Activated naive CD4-positive, alpha-beta T cell treated with anti-CD3 and anti-CD28 coated beads for 36 hours (primary cell): ENCODE data around the gene MALT1. TPM values are rescaled to one million over a fixed set of nuclear protein-coding genes. Genes with fewer than 3 reads are reported as not detected.

ENCODE experiments used
- CTCF ChIA-PET: fragments of 350-600 bp; sonication (Branson Sonifier 250); formaldehyde crosslinking; loops from one replicate; lab custom pipeline; 2021; ENCODE audit warnings: antibody characterized with exemption; lab: Charles Lee
- DNase-seq: peaks from one replicate; pipeline ENCODE4 v3.0.0-alpha.2; 2020
- H3K27ac Mint-ChIP-seq: one replicate; pipeline ENCODE4 v1.8.0; 2021; ENCODE audit warnings: mild to moderate bottlenecking, mixed read lengths
- H3K27me3 Mint-ChIP-seq: one replicate; pipeline ENCODE4 v1.8.0; 2021; ENCODE audit warnings: low read depth, mixed read lengths
- H3K36me3 Mint-ChIP-seq: one replicate; pipeline ENCODE4 v1.8.0; 2021; ENCODE audit warnings: low read depth, mixed read lengths
- H3K4me1 Mint-ChIP-seq: one replicate; pipeline ENCODE4 v1.8.0; 2021; ENCODE audit warnings: low read depth, mixed read lengths
- H3K4me3 Mint-ChIP-seq: one replicate; pipeline ENCODE4 v1.8.0; 2021; ENCODE audit warnings: mild to moderate bottlenecking, moderate library complexity, mixed read lengths
- H3K9me3 Mint-ChIP-seq: one replicate; pipeline ENCODE4 v1.8.0; 2021; ENCODE audit warnings: mixed read lengths
- intact Hi-C: fragments of 100-400 bp; cut with micrococcal nuclease; formaldehyde crosslinking; loops from one replicate; pipeline ENCODE4 v1.15.1; 2023
- total RNA-seq, 2 experiments: library from RNA; stranded (reverse); gene quantifications; one replicate each; pipeline ENCODE4 v1.2.3, GENCODE V29; 2021

The MALT1 gene
- total RNA-seq, 2 experiments from 2014 or later = 39.7 to 41.0 TPM

DNA sequence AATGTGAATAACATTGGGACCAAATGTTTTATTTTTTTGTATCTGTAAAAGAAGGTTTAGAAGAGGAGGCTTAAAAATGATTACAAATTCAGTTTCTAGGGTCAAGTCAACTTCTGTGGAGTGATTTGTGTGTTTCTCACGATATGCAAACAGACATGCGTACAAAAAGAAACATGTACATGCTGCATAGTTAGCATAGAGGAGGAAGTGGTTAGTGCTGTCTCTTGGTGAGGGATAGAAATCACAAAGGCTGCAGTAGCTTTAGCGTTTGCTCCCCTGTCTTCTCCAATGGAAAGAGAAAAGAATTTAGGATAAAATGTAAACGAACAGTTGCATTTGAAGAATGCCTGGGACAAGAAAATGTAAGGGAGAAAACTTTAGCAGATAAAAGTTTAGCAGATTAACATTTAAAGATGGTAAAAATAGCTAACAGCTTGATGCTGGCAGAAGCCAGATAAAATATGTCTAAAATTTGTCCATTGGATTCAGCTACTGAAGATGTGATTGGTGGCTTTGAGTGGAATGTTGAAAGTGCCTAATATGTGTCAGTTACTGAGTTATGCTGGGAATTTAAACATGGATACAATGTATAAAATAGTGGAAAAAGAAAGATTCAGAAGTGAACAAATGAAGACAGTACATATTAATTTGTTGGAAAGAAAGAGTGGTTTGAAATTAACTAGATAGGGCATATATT lies 44.9 kb downstream of the MALT1 start:
- H3K4me3 Mint-ChIP-seq = no peak overlapping the region
- peak overlapping the region; percentile 43 for H3K27ac Mint-ChIP-seq
- peaks cover 54% of the 10 kb centered on the region for H3K4me1 Mint-ChIP-seq
- CTCF ChIA-PET = interaction anchor here (1.4 kb wide), 1 partner anchor 48 kb away, joined by 5 read pairs; no protein-coding TSS in a partner anchor
- H3K27me3 Mint-ChIP-seq = no peaks in the 10 kb centered on the region
- no peaks in the 10 kb centered on the region for H3K9me3 Mint-ChIP-seq
- peaks cover 28% of the 10 kb centered on the region for H3K36me3 Mint-ChIP-seq
- no peak for DNase-seq
- intact Hi-C loops = loop anchor here (1.0 kb wide), 1 partner anchor 45 kb away; the partner anchor contains the start of gene MALT1

DNA sequence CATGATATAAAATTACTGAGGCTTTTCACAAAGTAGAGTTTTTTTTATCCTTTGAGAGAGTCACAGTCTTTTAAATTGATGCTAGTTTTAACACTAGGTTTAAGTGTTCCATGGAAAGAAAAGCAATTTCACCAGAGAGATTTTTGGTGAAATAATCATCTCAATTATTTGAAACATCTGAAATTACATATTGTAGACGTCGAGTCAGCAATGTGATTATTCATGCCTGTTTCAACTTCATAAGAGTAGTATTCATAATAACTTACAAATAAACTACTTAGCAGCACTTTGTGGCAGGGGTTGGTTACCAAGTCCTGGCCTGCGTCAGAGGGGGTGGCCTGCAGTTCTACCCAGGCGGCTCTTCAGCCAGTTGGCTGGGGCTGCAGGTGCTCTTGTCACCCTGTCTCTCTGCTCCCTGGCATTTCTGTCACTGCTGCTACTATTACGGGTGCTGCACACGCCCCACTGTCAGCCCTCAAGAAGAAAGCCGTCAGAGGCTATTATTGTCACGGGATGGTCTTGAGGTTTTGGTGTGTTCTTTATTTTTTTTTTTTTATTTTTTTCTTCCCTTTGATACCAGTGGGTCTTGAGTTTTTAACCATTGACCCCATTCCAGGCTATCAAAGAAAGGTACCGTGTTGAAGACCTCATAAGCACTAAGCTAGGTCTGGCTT lies 50.4 kb downstream of the MALT1 start:
- CTCF ChIA-PET = interaction anchor here (1.6 kb wide), 1 partner anchor 42 kb away, joined by 3 read pairs; no protein-coding TSS in a partner anchor
- peak; percentile 23 for DNase-seq
- Mint-ChIP-seq H3K36me3 (peaks cover 28% of the 10 kb centered on the region), H3K9me3 (no peaks in the 10 kb centered on the region), H3K27ac (no peak overlapping the region), H3K27me3 (no peaks in the 10 kb centered on the region), H3K4me1 (peaks cover 20% of the 10 kb centered on the region), H3K4me3 (no peak overlapping the region)
- intact Hi-C loops = no loop called here

- H3K36me3 Mint-ChIP-seq = peaks cover 23% of the 10 kb centered on the region
These were observed 52.7 kb downstream of the MALT1 start for GRCh38 chr18:58723810-58724602.

DNA sequence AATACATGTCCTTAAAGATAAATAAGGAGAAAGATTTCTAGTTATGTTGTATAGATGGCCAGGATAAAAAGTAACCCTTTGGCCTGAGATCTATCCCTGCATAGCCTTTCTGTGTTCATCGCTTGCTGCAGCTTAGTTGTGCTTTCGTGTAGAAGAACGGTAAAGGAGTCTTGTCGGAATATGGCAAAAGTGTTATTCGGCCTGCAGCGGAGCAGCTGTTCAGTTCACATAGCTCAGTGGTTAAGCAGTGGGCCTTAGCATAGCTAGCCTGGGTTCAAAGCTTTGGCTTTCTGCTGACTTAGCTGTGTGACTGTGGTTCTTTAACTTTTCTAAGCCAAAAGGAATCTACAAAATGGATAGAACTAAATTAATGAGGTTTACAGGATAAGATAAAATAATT lies 55.4 kb downstream of the MALT1 start:
- intact Hi-C loops = no loop called here
- DNase-seq = no peak
- Mint-ChIP-seq H3K36me3 (peaks cover 26% of the 10 kb centered on the region), H3K9me3 (no peaks in the 10 kb centered on the region), H3K4me1 (peaks cover 4% of the 10 kb centered on the region), H3K4me3 (no peak overlapping the region), H3K27me3 (no peaks in the 10 kb centered on the region), H3K27ac (no peak overlapping the region)
- CTCF ChIA-PET = interaction anchor here (0.6 to 3.0 kb wide), 2 partner anchors 37 to 60 kb away, joined by 3 to 6 read pairs; no protein-coding TSS in a partner anchor

More at GRCh38 chr18:58723810-58724602, 52.7 kb downstream of the MALT1 start:
- Mint-ChIP-seq H3K4me1 (peaks cover 14% of the 10 kb centered on the region), H3K4me3 (no peak overlapping the region), H3K9me3 (no peaks in the 10 kb centered on the region), H3K27ac (no peak overlapping the region), H3K27me3 (no peaks in the 10 kb centered on the region)
- CTCF ChIA-PET = no interaction called here
- no peak for DNase-seq
- intact Hi-C loops = no loop called here

- no peak overlapping the region for H3K27ac Mint-ChIP-seq
- no peaks in the 10 kb centered on the region for H3K27me3 Mint-ChIP-seq
These were observed 56.7 kb downstream of the MALT1 start for GRCh38 chr18:58727776-58728500.

DNA sequence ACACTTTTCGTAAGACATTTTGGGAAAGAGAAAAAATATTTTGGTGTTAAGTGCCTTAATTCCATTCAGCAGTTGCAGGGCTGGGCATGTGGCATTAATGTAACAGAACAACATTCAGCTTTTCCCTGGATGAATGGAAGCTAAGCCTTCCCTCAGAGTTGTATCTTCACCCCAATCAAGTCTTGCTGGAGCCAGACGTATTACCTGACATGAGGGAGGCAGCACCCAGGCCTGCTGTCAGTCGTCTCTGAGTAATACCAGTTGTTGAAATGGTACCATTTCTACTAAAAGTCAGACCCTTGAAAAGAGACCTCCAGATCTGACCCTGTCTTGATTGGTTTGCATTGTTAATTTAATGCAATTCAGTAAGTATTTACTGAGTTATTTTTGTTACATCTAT lies 57.5 kb downstream of the MALT1 start:
- intact Hi-C loops = no loop called here
- Mint-ChIP-seq H3K4me1 (peaks cover 3% of the 10 kb centered on the region), H3K9me3 (no peaks in the 10 kb centered on the region), H3K36me3 (peaks cover 23% of the 10 kb centered on the region), H3K27me3 (no peaks in the 10 kb centered on the region), H3K4me3 (no peak overlapping the region), H3K27ac (no peak overlapping the region)
- DNase-seq = no peak
- CTCF ChIA-PET = interaction anchor here (1.1 to 3.0 kb wide), 2 partner anchors 35 to 199 kb away, joined by 3 to 6 read pairs; no protein-coding TSS in a partner anchor

More at GRCh38 chr18:58727776-58728500, 56.7 kb downstream of the MALT1 start:
- no peak for DNase-seq
- CTCF ChIA-PET = interaction anchor here (1.1 to 3.0 kb wide), 2 partner anchors 36 to 198 kb away, joined by 3 to 6 read pairs; no protein-coding TSS in a partner anchor
- H3K4me1 Mint-ChIP-seq = peaks cover 3% of the 10 kb centered on the region
- H3K9me3 Mint-ChIP-seq = no peaks in the 10 kb centered on the region
- intact Hi-C loops = no loop called here
- H3K36me3 Mint-ChIP-seq = peaks cover 25% of the 10 kb centered on the region
- H3K4me3 Mint-ChIP-seq = no peak overlapping the region

- H3K9me3 Mint-ChIP-seq = no peaks in the 10 kb centered on the region
- H3K27me3 Mint-ChIP-seq = no peaks in the 10 kb centered on the region
- DNase-seq = no peak
- H3K4me1 Mint-ChIP-seq = peaks cover 3% of the 10 kb centered on the region
- H3K27ac Mint-ChIP-seq = no peak overlapping the region
- CTCF ChIA-PET = no interaction called here
- intact Hi-C loops = no loop called here
- peaks cover 21% of the 10 kb centered on the region for H3K36me3 Mint-ChIP-seq
- H3K4me3 Mint-ChIP-seq = no peak overlapping the region
These were observed 59.4 kb downstream of the MALT1 start for GRCh38 chr18:58730618-58731017.

DNA sequence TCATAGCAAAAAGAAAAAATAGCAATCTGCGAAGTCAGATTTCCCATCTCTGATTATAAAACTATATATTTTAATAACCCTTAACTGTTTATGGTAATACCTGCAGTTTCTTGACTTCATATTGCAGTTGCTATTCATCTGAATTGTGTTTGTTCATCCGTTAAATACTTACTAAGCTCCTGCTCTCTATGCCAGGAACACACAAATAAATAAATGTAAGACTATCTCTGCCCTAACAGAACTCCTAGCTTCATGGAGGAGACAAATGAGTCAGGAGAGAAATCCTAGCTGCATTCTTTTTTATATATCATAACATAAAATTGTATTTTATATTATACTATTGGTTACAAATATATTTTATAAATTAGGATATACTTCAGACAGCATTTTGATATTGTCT lies 61.2 kb downstream of the MALT1 start:
- Mint-ChIP-seq H3K4me3 (no peak overlapping the region), H3K4me1 (no peaks in the 10 kb centered on the region), H3K36me3 (peaks cover 29% of the 10 kb centered on the region), H3K27ac (no peak overlapping the region), H3K9me3 (no peaks in the 10 kb centered on the region), H3K27me3 (no peaks in the 10 kb centered on the region)
- intact Hi-C loops = no loop called here
- DNase-seq = no peak
- CTCF ChIA-PET = interaction anchor here (1.0 kb wide), 1 partner anchor 196 kb away, joined by 3 read pairs; no protein-coding TSS in a partner anchor

- Mint-ChIP-seq H3K4me1 (no peaks in the 10 kb centered on the region), H3K4me3 (no peak overlapping the region), H3K27ac (no peak overlapping the region), H3K9me3 (no peaks in the 10 kb centered on the region), H3K27me3 (no peaks in the 10 kb centered on the region), H3K36me3 (peaks cover 35% of the 10 kb centered on the region)
- DNase-seq = no peak
- intact Hi-C loops = no loop called here
- CTCF ChIA-PET = no interaction called here
These were observed 62.6 kb downstream of the MALT1 start for GRCh38 chr18:58733866-58734265.

DNA sequence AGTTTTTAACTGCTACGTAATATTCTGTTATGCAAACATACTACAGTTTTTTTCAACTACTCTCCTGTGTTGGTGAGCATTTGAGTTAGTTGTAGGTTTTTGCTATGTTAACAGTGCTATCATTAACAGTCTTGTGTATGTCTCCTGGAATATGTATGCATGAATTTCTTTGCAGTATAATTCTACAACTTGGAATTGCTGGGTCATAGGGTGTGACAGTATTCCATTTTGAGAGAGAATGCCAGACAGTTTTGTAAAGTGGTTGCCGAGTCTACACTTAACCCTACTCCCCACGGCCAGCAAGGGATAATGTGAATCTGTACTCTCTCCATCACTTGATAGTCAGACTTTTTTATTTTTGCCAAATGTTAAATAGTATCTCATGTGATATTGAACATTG lies 67.1 kb downstream of the MALT1 start:
- intact Hi-C loops = no loop called here
- Mint-ChIP-seq H3K9me3 (no peaks in the 10 kb centered on the region), H3K4me1 (peaks cover 3% of the 10 kb centered on the region), H3K27me3 (no peaks in the 10 kb centered on the region), H3K27ac (no peak overlapping the region), H3K4me3 (no peak overlapping the region), H3K36me3 (peaks cover 38% of the 10 kb centered on the region)
- no peak for DNase-seq
- CTCF ChIA-PET = no interaction called here

DNA sequence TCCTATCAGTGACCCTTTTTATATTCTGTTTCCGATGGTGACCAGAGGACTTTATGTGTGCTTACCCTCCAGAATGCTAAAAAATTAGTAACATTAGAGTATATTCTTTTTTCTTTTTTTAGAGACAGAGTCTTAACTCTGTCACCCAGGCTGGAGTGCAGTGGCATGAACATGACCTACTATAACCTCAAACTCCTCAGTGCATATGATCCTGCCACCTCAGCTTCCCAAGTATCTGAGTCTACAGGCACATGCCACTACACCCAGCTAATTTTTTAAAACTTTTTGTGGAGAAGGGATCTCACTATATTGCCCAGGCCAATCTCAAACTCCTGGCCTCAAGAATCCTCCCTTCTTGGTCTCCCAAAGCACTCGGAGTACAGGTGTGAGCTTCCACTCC lies 74.6 kb downstream of the MALT1 start:
- Mint-ChIP-seq H3K27me3 (no peaks in the 10 kb centered on the region), H3K36me3 (peaks cover 65% of the 10 kb centered on the region), H3K4me1 (peaks cover under 1% of the 10 kb centered on the region), H3K27ac (no peak overlapping the region), H3K9me3 (peaks cover 16% of the 10 kb centered on the region), H3K4me3 (no peak overlapping the region)
- no peak for DNase-seq
- intact Hi-C loops = no loop called here
- CTCF ChIA-PET = interaction anchor here (0.7 to 2.2 kb wide), 6 partner anchors 9 to 1765 kb away, joined by 3 to 10 read pairs (median 4); partner anchors contain the start of gene MALT1
